DMS53 treated with DMSO at 0.1 percent for 48 hours (cell line): ENCODE results near the gene SPRR4.
"Not testable (repeated sequence)": the region's sequence is repeated elsewhere in the genome, so short reads cannot be mapped to it uniquely, and the experiment has no call there.

Source experiments
- DNase-seq: peaks from one replicate; lab custom pipeline; 2025; ENCODE audit not compliant: unreplicated experiment; lab: John Stamatoyannopoulos, UW

SPRR4 gene

GRCh38 chr1:153011235-153011758 is 40.8 kb downstream of the SPRR4 start:
- DNase-seq, result not testable (repeated sequence)

DNA sequence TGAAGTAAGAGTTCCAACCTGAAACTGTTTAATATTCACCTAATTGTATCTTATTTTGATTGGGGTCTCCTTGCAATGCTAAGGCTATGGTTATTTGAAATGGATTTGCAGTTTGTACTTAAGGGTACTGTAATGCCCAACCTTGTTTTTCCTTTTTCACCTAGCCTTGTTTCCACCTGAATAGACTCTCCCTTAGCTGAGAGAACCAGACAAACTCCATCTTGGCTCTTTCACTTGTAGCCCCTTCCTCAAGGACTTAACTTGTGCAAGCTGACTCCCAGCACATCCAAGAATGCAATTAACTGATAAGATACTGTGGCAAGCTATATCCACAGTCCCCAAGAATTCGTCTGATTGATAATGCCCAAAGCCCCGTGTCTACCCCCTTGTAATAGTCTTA is 51.4 kb downstream of the SPRR4 start:
- not testable (repeated sequence) for DNase-seq
